A172 (cell line): ENCODE measurements around the gene MSANTD7. TPM values are rescaled to one million over a fixed set of nuclear protein-coding genes. Genes with fewer than 3 reads are reported as not detected.
"Not testable (repeated sequence)": the region's sequence is repeated elsewhere in the genome, so short reads cannot be mapped to it uniquely, and the experiment has no call there.

ENCODE experiments used
- DNase-seq: peaks from one replicate; pipeline ENCODE4 v3.0.0-alpha.2; 2015; ENCODE audit warnings: low spot score
- total RNA-seq: library from RNA; depleted of rRNA; stranded (reverse); fragments of >200 nt; shearing (Covaris generic); gene quantifications from 2 replicates; pipeline ENCODE4 v1.2.3, GENCODE V29; 2014; rRNA removed

The MSANTD7 gene
- 18.9 and 22.5 TPM in 2 replicates for total RNA-seq

DNA sequence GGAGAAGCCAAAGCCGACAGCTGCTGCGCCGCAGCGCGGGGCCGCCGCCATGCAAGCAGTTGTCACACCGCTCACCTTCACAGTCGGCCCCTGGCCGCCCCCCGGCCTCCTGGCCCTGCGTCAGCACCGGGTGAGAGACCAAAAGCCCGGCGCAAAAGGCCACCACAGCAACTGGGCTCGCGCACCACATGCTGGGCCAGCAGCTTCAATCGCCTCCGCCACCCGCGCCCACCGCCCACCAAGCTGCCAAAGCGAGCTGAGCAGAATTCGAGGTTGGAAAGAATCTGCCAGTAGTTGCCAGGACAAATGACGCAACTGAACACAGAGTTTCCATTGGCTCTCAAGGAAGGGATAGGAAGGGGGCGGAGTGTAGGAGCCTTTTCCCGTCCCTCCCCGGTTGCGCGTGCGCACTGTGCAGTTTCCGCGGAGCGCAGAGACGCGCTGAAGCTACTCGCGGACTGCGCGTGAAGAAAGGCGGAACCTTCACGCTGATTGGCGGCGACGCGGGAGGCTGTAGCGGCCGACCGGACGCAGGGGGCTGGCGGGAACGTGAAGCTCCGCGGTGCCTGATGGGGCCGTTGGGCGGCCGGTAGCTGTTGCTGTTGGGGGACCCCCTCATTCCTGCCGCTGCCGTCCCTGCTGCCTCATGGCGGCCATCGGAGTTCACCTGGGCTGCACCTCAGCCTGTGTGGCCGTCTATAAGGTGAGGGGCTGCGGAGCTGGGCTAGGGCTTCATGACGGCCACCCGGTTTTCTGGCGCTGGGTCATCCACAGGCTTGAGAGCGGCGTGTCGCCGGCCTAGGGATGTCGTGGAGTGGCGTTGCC is at the start of gene MSANTD7, which contains the start of the genes CDNF and HSPA14:
TSS of gene MSANTD7 (plus strand) at position 550 of the 825 bp plus-strand sequence. CDS start 3,979 bp downstream, outside the sequence.
TSS of gene CDNF (minus strand) at position 281 of the 825 bp plus-strand sequence. CDS start at position 190, 91 bp downstream.
TSS of gene HSPA14 (plus strand) at position 550 of the 825 bp plus-strand sequence. CDS start at position 647, 97 bp downstream.
- DNase-seq, result peak; percentile 98

DNA sequence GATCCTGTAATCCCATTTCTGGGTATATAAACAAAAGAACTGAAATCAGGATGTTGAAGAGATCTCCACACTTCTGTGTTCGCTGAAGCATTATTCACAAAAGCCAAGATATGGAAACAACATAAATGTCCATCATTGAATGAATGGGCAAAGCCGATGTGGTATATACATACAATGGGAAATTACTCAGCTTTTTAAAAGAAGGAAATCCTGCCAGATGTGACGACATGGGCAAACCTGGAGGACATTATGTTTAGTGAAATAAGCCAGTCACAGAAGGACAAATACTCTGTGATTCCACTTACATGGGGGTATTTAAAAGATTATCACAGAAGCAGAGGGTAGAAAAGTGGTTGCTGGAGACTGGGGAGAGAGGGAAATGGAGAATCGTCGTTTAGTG is 39.5 kb upstream of the MSANTD7 start:
- DNase-seq, result no peak

DNA sequence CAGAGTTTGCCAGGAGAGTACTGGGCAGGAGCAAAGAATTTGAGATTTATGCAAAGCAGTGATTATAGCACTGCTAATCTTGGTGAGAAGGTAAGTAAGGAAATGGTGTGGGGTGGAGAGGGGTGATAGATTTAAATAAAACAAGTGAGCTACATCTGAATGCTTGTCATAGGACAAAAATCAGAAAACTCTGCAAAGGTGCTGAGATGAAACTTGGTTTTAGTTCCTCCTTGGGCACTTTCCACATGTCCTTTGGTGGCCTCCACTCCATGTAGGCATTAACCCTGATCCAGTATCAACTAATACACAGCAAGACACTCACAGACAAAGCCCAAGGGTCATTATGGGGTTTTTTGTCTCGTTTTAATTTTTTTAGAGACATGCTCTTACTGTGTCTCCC is 37.7 kb upstream of the MSANTD7 start:
- DNase-seq, result no peak

GRCh38 chr10:14801723-14802122 is 36.4 kb upstream of the MSANTD7 start:
- DNase-seq, result no peak

DNA sequence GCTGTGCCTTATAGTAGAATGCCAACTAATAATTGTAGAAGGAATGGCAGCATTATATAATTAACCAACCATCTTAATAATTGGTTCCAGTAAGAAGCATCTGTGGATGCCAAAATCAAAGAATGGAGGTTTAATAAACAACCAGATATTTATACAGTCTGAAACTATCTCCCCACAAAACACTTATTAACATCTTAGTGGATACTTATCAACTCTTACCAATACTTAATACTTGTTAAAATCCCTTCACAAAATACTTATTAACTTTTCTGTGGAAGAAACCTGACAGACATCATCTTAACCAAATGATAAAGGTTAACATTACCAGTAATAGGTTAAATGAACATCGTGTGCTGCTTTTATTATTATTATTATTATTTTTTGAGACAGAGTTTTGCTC is 34.3 kb upstream of the MSANTD7 start:
- DNase-seq, result no peak

DNA sequence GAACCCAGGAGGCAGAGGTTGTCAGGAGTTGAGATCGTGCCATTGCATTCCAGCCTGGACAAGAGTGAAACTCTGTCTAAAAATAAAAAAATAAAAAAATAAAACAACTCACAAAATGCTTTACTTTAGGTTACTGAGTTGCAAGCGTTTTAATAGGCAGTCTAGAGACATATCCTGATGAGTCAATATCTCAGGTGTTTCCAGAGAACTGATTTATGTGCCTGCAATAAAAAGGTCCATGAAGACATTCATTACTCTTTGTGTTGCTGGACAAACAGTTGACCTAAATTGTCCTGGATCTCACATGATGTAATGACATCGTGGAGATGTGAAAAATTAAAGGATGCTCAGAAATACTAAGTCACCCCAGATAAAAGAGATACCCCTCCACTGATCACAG is 31.8 kb upstream of the MSANTD7 start:
- no peak for DNase-seq

DNA sequence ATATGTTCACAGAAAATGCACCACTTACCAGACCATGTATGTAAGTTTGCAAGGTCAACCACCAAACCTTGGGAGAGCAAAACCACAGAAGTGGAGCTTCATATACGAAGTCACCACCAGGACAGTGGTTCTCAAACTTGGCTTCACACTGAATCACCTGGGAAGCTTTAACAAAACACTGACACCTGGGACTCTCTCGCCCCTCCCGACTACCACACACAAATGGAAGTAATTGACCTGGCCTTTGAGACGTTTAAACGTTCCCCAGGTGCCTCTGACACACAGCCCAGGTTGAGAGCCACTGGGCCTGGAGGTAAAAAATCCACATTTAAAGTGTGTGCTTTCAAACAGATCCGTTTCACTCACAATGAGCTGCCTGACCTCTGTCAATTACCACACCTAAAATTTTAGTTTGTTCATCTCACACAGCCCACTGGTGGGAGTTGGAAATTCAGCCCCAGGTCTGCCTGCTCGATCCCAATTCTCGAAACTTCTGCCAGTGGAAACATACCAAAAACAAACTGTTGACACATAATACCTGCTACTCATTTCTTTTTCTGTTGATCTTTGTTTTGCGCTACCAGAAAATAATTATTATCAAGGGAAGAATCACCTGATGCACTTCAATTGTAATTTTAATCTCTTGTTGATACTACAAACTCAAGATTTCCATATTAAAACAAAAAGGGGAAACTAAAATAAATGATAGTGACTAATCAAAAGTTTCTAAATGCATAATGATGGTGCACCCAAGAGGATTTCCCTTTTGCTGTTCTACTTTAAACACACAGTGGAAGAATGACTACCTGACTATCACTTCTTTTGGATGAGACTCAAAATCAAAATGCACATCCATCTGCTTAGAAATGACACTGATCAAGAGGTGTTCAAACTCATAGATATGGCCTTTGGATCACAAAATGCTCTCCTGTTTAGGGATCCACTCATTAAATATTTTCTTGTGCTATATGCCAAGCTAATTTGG is 26.8 kb upstream of the MSANTD7 start:
- DNase-seq, result no peak

- peak; percentile 99 for DNase-seq
These were observed 25.8 kb upstream of the MSANTD7 start for GRCh38 chr10:14812271-14812670.

GRCh38 chr10:14815681-14816080 is 22.4 kb upstream of the MSANTD7 start:
- DNase-seq, result no peak

GRCh38 chr10:14816717-14817116 is 21.4 kb upstream of the MSANTD7 start:
- not testable (repeated sequence) for DNase-seq

- DNase-seq, result peak; percentile 96
These were observed 17.9 kb upstream of the MSANTD7 start for GRCh38 chr10:14820010-14820774.

DNA sequence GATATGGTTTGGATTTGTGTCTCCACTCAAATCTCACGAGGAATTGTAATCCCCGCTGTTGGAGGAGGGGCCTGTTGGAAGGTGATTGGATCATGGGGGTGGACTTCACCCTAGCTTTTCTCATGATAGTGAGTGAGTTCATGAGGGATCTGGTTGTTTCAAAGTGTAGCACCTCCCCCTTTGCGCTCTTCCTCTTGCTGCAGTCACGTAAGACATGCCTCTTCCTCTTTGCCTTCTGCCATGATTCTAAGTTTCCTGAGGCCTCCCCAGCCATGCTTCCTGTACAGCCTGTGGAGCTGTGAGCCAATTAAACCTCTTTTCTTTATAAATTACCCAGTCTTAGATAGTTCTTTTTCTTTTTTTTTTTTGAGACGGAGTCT is 17.3 kb upstream of the MSANTD7 start:
- peak; percentile 91 for DNase-seq

GRCh38 chr10:14821635-14822375 is 16.3 kb upstream of the MSANTD7 start:
- DNase-seq, result no peak

GRCh38 chr10:14822879-14823755 is 15.0 kb upstream of the MSANTD7 start:
- peak; percentile 62 for DNase-seq

- DNase-seq, result no peak
These were observed 14.1 kb upstream of the MSANTD7 start for GRCh38 chr10:14823966-14824365.

- no peak for DNase-seq
These were observed 11.9 kb upstream of the MSANTD7 start for GRCh38 chr10:14826076-14826829.

- no peak for DNase-seq
These were observed 5.0 kb upstream of the MSANTD7 start for GRCh38 chr10:14833106-14833505.

GRCh38 chr10:14836208-14836607 is 1.9 kb upstream of the MSANTD7 start:
- no peak for DNase-seq
